ENCODE measurements around the gene WDFY2.
"Not testable (repeated sequence)": the region's sequence is repeated elsewhere in the genome, so short reads cannot be mapped to it uniquely, and the experiment has no call there.

WDFY2 gene

GRCh38 chr13:51562011-51562671, 22.1 kb upstream of the WDFY2 start:
- DNase-seq, result no peak

- DNase-seq, result no peak
These were observed 20.0 kb upstream of the WDFY2 start for GRCh38 chr13:51564252-51564651.

GRCh38 chr13:51564671-51565070, 19.6 kb upstream of the WDFY2 start:
- DNase-seq, result no peak

- DNase-seq, result not testable (repeated sequence)
These were observed 15.3 kb upstream of the WDFY2 start for GRCh38 chr13:51569001-51569400.

GRCh38 chr13:51576754-51577153, 7.5 kb upstream of the WDFY2 start:
- DNase-seq, result no peak

GRCh38 chr13:51577690-51578089, 6.6 kb upstream of the WDFY2 start:
- no peak for DNase-seq

GRCh38 chr13:51579676-51580075, 4.6 kb upstream of the WDFY2 start:
- DNase-seq, result no peak

GRCh38 chr13:51581148-51581820, 3.0 kb upstream of the WDFY2 start:
- no peak for DNase-seq

- DNase-seq, result no peak
These were observed 790 bp upstream of the WDFY2 start for GRCh38 chr13:51583469-51583874.

DNA sequence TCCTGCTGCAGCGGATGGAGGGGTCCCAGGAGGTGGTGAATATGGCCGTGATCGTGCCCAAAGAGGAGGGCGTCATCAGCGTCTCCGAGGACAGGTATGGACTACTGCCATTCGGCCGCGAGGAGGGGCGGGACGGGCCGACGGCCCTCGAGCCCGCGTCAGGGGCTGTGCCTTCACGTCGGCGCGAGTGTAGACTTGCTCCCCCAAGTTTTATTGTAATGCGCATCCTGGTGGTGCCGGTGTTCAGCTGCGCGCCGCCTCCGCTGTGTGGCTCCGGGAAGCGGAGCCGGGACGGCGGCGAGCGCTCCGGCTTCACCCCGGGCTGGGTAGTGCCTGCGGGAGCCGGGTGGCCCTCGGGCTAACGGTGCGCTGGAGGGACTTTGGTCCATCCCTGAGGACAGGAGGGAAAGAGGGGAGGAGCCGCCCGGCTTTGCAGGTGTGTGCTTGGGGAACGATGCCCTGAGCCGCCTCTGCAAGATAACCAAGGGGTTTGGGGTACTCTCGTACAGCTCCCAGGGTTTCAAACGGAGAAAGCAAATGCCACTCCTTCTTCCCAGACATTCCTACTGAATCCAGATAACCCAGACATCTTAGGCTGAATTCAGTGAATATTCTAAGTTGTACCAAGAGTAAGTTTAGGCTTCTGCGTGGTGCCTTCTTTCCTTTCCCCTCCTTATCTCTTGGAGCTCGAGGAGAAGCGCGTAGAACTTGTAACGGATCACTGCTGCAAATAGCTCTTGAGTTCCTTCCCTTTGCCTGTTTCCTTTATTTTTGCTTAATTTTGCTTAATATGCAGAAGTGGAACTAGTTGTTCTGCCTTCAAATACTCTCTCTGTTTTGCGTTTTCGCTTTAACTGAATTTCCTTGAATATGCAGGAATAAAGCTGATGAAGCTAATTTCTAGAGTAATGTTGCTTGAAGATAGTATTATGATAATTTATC, 740 bp downstream of the WDFY2 start:
- DNase-seq, result peak in 36 of 56 donors; percentile 15 to 78 (median 60)

DNA sequence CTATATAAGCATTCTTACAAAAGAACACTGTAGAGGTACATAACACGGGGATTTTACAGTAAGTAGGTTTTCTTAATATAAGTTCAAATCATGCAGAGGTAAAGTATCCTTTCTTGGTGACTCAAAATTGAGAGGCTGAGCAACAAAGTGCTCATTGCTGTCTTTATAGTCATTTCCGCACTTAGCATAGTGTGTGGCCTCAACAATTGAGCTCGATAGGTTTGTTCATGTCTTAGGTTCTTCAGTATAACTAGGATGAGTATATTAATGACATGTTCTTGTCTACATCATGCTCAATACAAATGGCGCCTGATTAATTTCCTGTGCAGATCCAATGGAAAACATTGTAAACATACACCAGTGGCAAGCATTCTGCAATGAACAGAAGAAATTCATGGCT, 1.4 kb downstream of the WDFY2 start:
- DNase-seq, result no peak

DNA sequence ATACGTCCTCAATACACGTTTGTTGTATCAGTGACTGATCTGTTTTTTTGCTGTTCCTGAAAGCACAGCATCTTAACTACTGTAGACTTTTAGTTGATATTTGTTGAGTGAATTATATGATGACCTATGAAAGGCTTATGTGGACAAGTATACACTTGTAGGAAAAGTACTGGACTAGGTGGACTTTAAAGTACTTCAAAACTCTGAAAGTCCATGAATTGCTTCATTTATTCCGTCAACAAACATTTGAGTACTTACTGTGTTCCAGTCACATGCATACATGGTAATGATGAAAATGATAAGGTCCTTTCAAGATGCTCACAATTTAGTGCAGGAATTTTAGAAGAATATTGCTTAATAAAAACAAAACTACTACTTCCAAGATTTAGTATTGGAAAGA, 3.1 kb downstream of the WDFY2 start:
- no peak for DNase-seq

DNA sequence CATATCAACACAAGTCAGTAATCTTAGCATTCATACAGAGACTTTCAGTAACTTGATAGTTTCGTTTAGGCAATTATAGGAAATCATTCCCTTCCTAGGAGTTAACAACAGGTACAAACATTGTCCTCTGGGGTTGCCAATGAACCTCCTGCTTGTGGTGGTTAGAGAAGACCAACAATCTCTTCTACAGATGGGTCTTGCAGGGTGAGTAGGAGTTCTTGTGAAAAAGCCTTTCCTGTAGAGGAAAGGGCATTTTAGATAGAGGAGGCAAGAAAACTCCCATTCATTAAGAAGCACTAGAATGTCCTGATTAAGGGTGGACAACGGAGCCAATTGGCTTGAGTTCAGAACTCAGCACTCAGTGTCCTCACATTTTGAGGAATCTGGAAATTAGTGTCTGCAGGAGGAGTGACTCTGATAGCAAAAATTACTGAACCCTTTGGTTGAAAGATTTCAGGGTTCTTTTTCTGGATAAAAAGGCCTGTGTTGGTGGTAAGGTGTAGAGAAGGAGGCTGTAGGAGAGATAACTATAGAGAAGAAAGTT, 4.2 kb downstream of the WDFY2 start:
- no peak for DNase-seq

- no peak for DNase-seq
These were observed 5.5 kb downstream of the WDFY2 start for GRCh38 chr13:51589793-51590192.

- no peak for DNase-seq
These were observed 6.1 kb downstream of the WDFY2 start for GRCh38 chr13:51590231-51590970.

- DNase-seq, result no peak
These were observed 6.8 kb downstream of the WDFY2 start for GRCh38 chr13:51590971-51591627.

GRCh38 chr13:51591938-51592337, 7.7 kb downstream of the WDFY2 start:
- not testable (repeated sequence) for DNase-seq

DNA sequence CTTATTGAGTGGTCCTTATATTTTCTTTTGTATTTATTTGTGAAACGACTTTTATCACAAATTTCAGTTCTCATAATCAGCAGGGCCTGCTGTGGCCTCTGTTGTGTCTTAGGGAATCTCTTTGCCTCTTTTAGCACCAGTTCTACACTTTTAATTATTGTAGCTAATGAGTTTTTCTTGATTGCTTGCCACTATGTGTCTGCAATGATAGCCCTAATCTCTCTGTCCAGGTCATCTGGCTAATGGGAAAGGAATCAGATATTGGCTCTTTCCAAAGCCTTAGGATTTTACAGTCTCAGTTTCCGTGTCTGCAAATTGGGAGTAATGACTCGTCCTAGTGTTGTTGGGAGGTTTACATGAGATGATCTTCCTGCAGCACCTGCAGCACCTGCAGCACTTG, 10.2 kb downstream of the WDFY2 start:
- DNase-seq, result no peak

GRCh38 chr13:51595416-51595815, 11.2 kb downstream of the WDFY2 start:
- no peak for DNase-seq

- DNase-seq, result no peak
These were observed 12.3 kb downstream of the WDFY2 start for GRCh38 chr13:51596541-51596940.
